Measurements from ENCODE around the gene CA6. TPM values are rescaled to one million over a fixed set of nuclear protein-coding genes. Genes with fewer than 3 reads are reported as not detected.
"Not testable (repeated sequence)": the region's sequence is repeated elsewhere in the genome, so short reads cannot be mapped to it uniquely, and the experiment has no call there.

CA6 gene
- total RNA-seq, 1 donor from 2014 or later = not detected

DNA sequence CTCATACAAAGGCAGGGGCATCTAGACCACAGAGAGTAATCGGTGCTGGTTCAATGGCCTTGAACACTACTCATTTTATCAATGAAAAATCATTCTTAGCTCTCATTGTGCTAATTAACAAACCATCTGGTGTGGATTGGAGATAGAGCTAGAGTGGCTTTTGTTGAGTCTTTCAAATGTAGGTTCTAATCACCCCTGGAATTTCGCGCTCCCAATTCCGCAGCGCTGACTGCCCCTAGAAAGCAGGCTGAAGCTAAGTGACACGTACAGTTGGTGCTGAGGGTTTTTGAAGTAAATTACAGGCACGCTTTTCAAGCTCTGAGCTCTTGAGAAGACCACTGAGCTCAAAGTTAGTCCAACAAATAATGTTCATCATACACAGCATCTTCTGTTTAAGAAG, 31.2 kb upstream of the CA6 start:
- no peak for DNase-seq (ENCODE audit: low read depth)
- H3K4me3 ChIP-seq (ENCODE audit: low read depth, low read length) = no peak overlapping the region
- TF ChIP-seq, protein P1, sequence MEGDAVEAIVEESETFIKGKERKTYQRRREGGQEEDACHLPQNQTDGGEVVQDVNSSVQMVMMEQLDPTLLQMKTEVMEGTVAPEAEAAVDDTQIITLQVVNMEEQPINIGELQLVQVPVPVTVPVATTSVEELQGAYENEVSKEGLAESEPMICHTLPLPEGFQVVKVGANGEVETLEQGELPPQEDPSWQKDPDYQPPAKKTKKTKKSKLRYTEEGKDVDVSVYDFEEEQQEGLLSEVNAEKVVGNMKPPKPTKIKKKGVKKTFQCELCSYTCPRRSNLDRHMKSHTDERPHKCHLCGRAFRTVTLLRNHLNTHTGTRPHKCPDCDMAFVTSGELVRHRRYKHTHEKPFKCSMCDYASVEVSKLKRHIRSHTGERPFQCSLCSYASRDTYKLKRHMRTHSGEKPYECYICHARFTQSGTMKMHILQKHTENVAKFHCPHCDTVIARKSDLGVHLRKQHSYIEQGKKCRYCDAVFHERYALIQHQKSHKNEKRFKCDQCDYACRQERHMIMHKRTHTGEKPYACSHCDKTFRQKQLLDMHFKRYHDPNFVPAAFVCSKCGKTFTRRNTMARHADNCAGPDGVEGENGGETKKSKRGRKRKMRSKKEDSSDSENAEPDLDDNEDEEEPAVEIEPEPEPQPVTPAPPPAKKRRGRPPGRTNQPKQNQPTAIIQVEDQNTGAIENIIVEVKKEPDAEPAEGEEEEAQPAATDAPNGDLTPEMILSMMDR (conservative IDR thresholded peaks at IDR 0.05; ENCODE audit: low read depth, low read length) = no peak

DNA sequence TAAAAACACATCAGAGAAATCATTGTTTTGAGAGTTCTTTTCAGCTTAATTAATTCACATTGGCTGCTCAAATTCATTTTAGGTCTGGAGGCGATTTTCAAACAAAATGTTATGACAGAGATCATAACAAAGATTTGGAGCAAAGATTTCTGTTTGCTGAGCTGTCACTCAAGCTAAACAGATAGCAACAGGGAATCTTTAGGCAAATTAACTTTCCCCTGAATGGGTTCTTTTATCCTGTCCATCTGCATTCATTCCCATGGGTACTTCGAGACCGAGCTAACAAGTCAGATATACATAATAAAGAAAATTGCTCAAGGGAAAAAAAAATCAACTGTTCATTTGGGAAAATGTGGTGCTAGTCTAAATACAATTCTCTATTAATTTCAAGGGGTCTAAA, 30.2 kb upstream of the CA6 start:
- TF ChIP-seq, protein P1 (conservative IDR thresholded peaks at IDR 0.05; ENCODE audit: low read depth, low read length) = no peak
- no peak overlapping the region for H3K4me3 ChIP-seq (ENCODE audit: low read depth, low read length)
- no peak for DNase-seq (ENCODE audit: low read depth)

DNA sequence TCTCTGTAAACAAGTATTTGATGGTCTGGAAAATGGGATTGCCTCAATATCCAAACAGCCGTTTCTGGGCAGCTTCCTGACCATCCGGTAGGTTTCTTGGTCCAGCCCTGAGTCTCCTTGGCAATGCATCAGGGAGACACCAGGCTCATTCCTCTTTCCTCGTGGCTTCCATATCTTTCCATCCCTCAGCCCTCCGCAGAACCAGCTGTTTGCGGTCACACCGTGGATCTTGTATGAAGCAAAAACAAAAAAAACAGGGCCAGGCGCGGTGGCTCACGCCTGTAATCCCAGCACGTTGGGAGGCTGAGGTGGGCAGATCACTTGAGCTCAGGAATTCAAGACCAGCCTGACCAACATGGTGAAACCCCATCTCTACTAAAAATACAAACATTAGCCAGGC, 28.1 kb upstream of the CA6 start:
- H3K4me3 ChIP-seq (ENCODE audit: low read depth, low read length); DNase-seq (ENCODE audit: low read depth): not testable (repeated sequence)

DNA sequence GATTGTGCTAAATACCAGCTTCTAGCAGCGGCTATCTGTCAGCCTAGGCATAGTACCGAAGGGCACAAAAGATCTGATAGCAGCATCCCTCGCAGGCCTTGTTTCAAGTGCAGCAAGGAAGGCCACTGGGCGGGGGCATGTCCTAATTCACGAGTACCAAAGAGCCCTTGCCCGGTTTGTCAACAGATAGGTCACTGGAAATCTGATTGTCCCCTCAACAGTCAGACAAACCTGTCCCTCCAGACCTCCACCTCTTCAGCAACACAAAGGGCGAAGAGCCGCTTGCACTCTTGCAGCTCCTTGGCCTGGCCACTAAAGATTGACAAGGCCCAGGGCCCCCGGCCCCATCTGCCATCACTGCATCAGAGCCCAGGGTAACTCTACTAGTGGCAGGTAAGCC, 22.7 kb upstream of the CA6 start:
- no peak overlapping the region for H3K4me3 ChIP-seq (ENCODE audit: low read depth, low read length)
- TF ChIP-seq, protein P1 (conservative IDR thresholded peaks at IDR 0.05; ENCODE audit: low read depth, low read length) = no peak
- no peak for DNase-seq (ENCODE audit: low read depth)

DNA sequence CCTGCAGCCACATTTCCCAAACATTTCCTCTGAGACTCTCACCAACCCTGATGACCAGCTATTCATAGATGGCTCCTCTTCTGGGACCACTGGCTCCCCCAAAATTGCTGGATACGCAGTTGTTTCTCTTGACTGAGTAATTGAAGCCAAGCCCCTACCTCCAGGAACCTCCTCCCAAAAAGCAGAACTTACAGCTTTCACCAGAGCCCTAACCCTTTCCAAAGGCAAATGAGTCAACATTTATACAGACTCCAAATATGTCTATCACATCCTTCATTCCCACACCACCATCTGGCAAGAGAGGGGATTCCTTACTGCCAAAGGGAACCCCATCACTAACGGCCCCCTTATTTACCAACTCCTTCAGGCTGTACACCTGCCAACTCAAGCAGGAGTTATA, 20.3 kb upstream of the CA6 start:
- TF ChIP-seq, protein P1 (conservative IDR thresholded peaks at IDR 0.05; ENCODE audit: low read depth, low read length) = no peak
- H3K4me3 ChIP-seq (ENCODE audit: low read depth, low read length) = no peak overlapping the region
- no peak for DNase-seq (ENCODE audit: low read depth)

DNA sequence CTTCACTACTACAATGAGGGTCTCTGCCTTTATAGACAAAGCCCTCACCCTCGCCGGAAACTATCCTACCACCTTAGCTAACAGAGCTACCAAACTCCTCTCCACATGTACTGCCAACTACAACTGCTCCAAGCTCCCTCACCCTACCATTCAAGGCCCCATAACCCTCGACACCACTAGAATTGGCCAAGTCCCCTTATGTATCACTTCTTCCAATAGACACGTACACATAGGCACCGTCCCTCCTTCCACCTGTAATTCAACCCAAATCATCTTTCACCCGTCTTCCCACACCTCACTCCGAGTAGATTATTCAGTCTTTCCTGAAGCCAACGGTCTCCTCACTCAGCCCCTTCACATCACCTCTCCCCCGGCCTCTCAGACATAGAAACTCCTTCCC, 19.7 kb upstream of the CA6 start:
- no peak for DNase-seq (ENCODE audit: low read depth)
- TF ChIP-seq, protein P1 (conservative IDR thresholded peaks at IDR 0.05; ENCODE audit: low read depth, low read length) = no peak
- no peak overlapping the region for H3K4me3 ChIP-seq (ENCODE audit: low read depth, low read length)

DNA sequence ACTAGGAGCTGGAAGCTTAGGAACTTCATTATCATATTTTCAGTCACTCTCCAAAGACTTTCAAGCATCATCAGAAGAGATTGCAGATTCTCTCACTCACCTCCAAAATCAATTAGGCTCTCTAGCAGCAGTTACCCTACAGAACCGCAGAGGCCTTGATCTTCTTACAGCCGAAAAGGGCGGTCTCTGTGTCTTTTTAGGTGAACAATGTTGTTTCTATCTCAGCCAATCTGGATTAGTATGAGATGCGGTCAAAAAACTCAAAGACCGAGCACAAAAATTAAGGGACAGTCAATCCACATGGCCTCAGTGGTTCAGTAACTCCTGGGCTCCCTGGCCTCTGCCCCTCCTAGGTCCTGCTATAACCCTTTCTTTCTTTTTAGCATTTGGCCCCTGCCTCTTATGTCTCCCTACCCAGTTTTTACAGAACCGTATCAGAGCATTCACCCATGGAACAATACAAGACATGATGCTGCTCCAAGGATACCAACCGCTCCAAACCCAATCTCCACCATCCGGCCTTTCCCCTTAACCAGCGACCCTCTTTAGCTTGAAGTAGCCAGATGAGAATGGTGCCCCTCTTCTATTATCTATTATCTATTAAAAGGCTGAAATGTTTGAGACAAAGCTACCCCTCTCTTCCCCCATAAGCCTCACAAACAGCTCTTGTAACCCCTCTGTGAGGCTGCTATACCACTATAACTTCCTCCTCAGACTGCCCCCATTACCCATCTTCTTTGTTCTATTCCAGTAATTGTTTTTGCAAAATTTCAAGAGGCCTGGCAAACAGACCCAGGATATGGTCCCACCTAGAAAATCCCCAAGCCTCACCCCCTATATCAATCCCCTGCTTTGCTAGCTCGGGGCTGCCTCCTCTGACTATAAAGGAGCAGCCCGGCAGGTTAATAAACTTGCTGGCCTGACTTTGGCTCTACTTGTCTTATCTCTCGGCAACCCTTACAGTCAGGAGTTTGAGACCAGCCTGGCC, 18.7 kb upstream of the CA6 start:
- DNase-seq (ENCODE audit: low read depth) = no peak
- TF ChIP-seq, protein P1 (conservative IDR thresholded peaks at IDR 0.05; ENCODE audit: low read depth, low read length) = no peak
- no peak overlapping the region for H3K4me3 ChIP-seq (ENCODE audit: low read depth, low read length)
